Non-pigmented ciliary epithelial cell (primary cell): ENCODE data around the gene ARMC6.
"Not testable (repeated sequence)": the region's sequence is repeated elsewhere in the genome, so short reads cannot be mapped to it uniquely, and the experiment has no call there.

Source experiments
- DNase-seq: peaks from one replicate; pipeline ENCODE4 v3.0.0-alpha.2; 2010; ENCODE audit warnings: low read depth

The ARMC6 gene

GRCh38 chr19:19074196-19074882 is 40.9 kb downstream of the ARMC6 start:
- DNase-seq: no peak

- no peak for DNase-seq
Observed at GRCh38 chr19:19075126-19075525, 41.7 kb downstream of the ARMC6 start.

- no peak for DNase-seq
Observed at GRCh38 chr19:19076476-19076875, 43.1 kb downstream of the ARMC6 start.

- DNase-seq: no peak
Observed at GRCh38 chr19:19077103-19077502, 43.7 kb downstream of the ARMC6 start.

GRCh38 chr19:19078801-19079200 is 45.4 kb downstream of the ARMC6 start:
- no peak for DNase-seq

GRCh38 chr19:19079571-19079970 is 46.2 kb downstream of the ARMC6 start:
- no peak for DNase-seq

GRCh38 chr19:19081642-19082151 is 48.3 kb downstream of the ARMC6 start:
- no peak for DNase-seq

- no peak for DNase-seq
Observed at GRCh38 chr19:19083413-19084178, 50.2 kb downstream of the ARMC6 start.

GRCh38 chr19:19087676-19088075 is 54.3 kb downstream of the ARMC6 start:
- DNase-seq: no peak

- DNase-seq: no peak
Observed at GRCh38 chr19:19094513-19094912, 61.1 kb downstream of the ARMC6 start.

GRCh38 chr19:19095691-19096090 is 62.3 kb downstream of the ARMC6 start:
- no peak for DNase-seq

GRCh38 chr19:19096641-19097627 is 63.5 kb downstream of the ARMC6 start:
- no peak for DNase-seq

- no peak for DNase-seq
Observed at GRCh38 chr19:19098084-19098702, 64.8 kb downstream of the ARMC6 start.

GRCh38 chr19:19098703-19099632 is 65.6 kb downstream of the ARMC6 start:
- DNase-seq: no peak

GRCh38 chr19:19101540-19101939 is 68.1 kb downstream of the ARMC6 start:
- DNase-seq: no peak

GRCh38 chr19:19102566-19102965 is 69.2 kb downstream of the ARMC6 start:
- DNase-seq: not testable (repeated sequence)

GRCh38 chr19:19103167-19103566 is 69.8 kb downstream of the ARMC6 start:
- DNase-seq: no peak

- DNase-seq: no peak
Observed at GRCh38 chr19:19105365-19106055, 72.1 kb downstream of the ARMC6 start.

- DNase-seq: no peak
Observed at GRCh38 chr19:19106056-19106551, 72.7 kb downstream of the ARMC6 start.

GRCh38 chr19:19106938-19107337 is 73.5 kb downstream of the ARMC6 start:
- not testable (repeated sequence) for DNase-seq
